H9 (cell line): ENCODE measurements around the gene CHRNA4. TPM values are rescaled to one million over a fixed set of nuclear protein-coding genes. Genes with fewer than 3 reads are reported as not detected.
A peak's percentile ranks its signal among the peaks of the same experiment; 100 is the strongest.

Source experiments
- DNase-seq: peaks from one replicate; pipeline ENCODE4 v3.0.0-alpha.2; 2017
- H2AFZ ChIP-seq: one replicate; pipeline ENCODE4 v1.6.1; 2013; ENCODE audit warnings: mild to moderate bottlenecking, low read length, control low read depth, moderate library complexity
- H2AK5ac ChIP-seq: 2 replicates; pipeline ENCODE4 v1.6.1; 2013; ENCODE audit warnings: low read length, control low read depth, mixed read lengths; ENCODE audit not compliant: insufficient read length
- H2BK120ac ChIP-seq: one replicate; pipeline ENCODE4 v1.6.1; 2013; ENCODE audit warnings: low read depth, mild to moderate bottlenecking, low read length, control low read depth, inconsistent platforms; ENCODE audit not compliant: poor library complexity, severe bottlenecking
- H2BK12ac ChIP-seq: 2 replicates; pipeline ENCODE4 v1.6.1; 2013; ENCODE audit warnings: low read length, control low read depth, mixed read lengths, low read depth; ENCODE audit not compliant: insufficient read length
- H2BK15ac ChIP-seq: 2 replicates; pipeline ENCODE4 v1.6.1; 2013; ENCODE audit warnings: low read depth, low read length, control low read depth
- H2BK20ac ChIP-seq: one replicate; pipeline ENCODE4 v1.6.1; 2013; ENCODE audit warnings: low read depth, mild to moderate bottlenecking, low read length, control low read depth, inconsistent platforms; ENCODE audit not compliant: poor library complexity, severe bottlenecking
- H2BK5ac ChIP-seq: 2 replicates; pipeline ENCODE4 v1.6.1; 2013; ENCODE audit warnings: low read length, control low read depth, mixed read lengths; ENCODE audit not compliant: insufficient read length
- H3K14ac ChIP-seq: 2 replicates; pipeline ENCODE4 v1.6.1; 2013; ENCODE audit warnings: low read length, control low read depth; ENCODE audit not compliant: insufficient read depth
- H3K18ac ChIP-seq: 2 replicates; pipeline ENCODE4 v1.6.1; 2013; ENCODE audit warnings: low read depth, mild to moderate bottlenecking, mixed read lengths, low read length, control low read depth; ENCODE audit not compliant: insufficient read length
- H3K23ac ChIP-seq: 2 replicates; pipeline ENCODE4 v1.6.1; 2013; ENCODE audit warnings: low read length, control low read depth, mixed read lengths, low read depth; ENCODE audit not compliant: insufficient read length
- H3K23me2 ChIP-seq: 2 replicates; pipeline ENCODE4 v1.6.1; 2013; ENCODE audit warnings: low read depth, mild to moderate bottlenecking, mixed read lengths, low read length, control low read depth; ENCODE audit not compliant: insufficient read length, poor library complexity, severe bottlenecking
- H3K27ac ChIP-seq: 2 replicates; pipeline ENCODE4 v1.5.1; 2013; ENCODE audit warnings: low read length, control low read depth, mixed read lengths, low read depth; ENCODE audit not compliant: insufficient read length
- H3K27me3 ChIP-seq: 2 replicates; pipeline ENCODE4 v1.6.1; 2013; ENCODE audit warnings: low read length, control low read depth, inconsistent platforms; ENCODE audit not compliant: insufficient read depth
- H3K4ac ChIP-seq: 2 replicates; pipeline ENCODE4 v1.6.1; 2013; ENCODE audit warnings: low read depth, mild to moderate bottlenecking, control low read depth, inconsistent platforms, low read length, moderate library complexity
- H3K4me1 ChIP-seq: 2 replicates; pipeline ENCODE4 v1.6.1; 2013; ENCODE audit warnings: low read length, control low read depth, inconsistent platforms; ENCODE audit not compliant: insufficient read depth
- H3K4me2 ChIP-seq: 2 replicates; pipeline ENCODE4 v1.6.1; 2013; ENCODE audit warnings: low read length, control low read depth, mixed read lengths; ENCODE audit not compliant: insufficient read length, insufficient read depth
- H3K56ac ChIP-seq: 2 replicates; pipeline ENCODE4 v1.6.1; 2013; ENCODE audit warnings: low read depth, mild to moderate bottlenecking, mixed read lengths, low read length, control low read depth; ENCODE audit not compliant: insufficient read length
- H3K79me1 ChIP-seq: 2 replicates; pipeline ENCODE4 v1.6.1; 2013; ENCODE audit warnings: low read depth, mild to moderate bottlenecking, moderate library complexity, low read length, control low read depth, inconsistent platforms; ENCODE audit not compliant: insufficient read depth, poor library complexity, severe bottlenecking
- H3K79me2 ChIP-seq: 2 replicates; pipeline ENCODE4 v1.6.1; 2013; ENCODE audit warnings: low read length, control low read depth, inconsistent platforms; ENCODE audit not compliant: insufficient read depth
- H3K9ac ChIP-seq: 2 replicates; pipeline ENCODE4 v1.6.1; 2013; ENCODE audit warnings: low read length, control low read depth, mixed read lengths; ENCODE audit not compliant: insufficient read length; ENCODE audit errors: extremely low read depth
- H3K9me3 ChIP-seq: one replicate; pipeline ENCODE4 v1.6.1; 2013; ENCODE audit warnings: low read depth, low read length, inconsistent platforms; ENCODE audit not compliant: control insufficient read depth
- H3T11ph ChIP-seq: one replicate; pipeline ENCODE4 v1.6.1; 2013; ENCODE audit warnings: mild to moderate bottlenecking, low read length, control low read depth, inconsistent platforms
- H4K20me1 ChIP-seq: one replicate; pipeline ENCODE4 v1.6.1; 2013; ENCODE audit not compliant: control insufficient read depth, insufficient read length, insufficient read depth
- H4K5ac ChIP-seq: 2 replicates; pipeline ENCODE4 v1.6.1; 2013; ENCODE audit warnings: low read depth, mild to moderate bottlenecking, mixed read lengths, low read length, control low read depth; ENCODE audit not compliant: insufficient read length
- H4K8ac ChIP-seq: replicated peaks from 2 replicates; pipeline ENCODE4 v1.6.1; 2013; ENCODE audit warnings: low read length, control low read depth, mixed read lengths, low read depth; ENCODE audit not compliant: insufficient read length
- H4K91ac ChIP-seq: 2 replicates; pipeline ENCODE4 v1.6.1; 2013; ENCODE audit warnings: low read depth, mild to moderate bottlenecking, moderate library complexity, mixed read lengths, low read length, control low read depth; ENCODE audit not compliant: insufficient read length
- H3K27ac Mint-ChIP-seq, 3 experiments: 2 replicates in 2 of 3; 3 replicates in 1 of 3; pipeline ENCODE4 v1.8.0; 2020 to 2021; ENCODE audit warnings: mixed read lengths in 3 of 3, mild to moderate bottlenecking in 1 of 3, moderate library complexity in 1 of 3
- H3K27me3 Mint-ChIP-seq: 2 replicates; pipeline ENCODE4 v1.8.0; 2021; ENCODE audit warnings: low read depth, mild to moderate bottlenecking, moderate library complexity, mixed read lengths
- H3K36me3 Mint-ChIP-seq, 3 experiments: 2 replicates in 2 of 3; 3 replicates in 1 of 3; pipeline ENCODE4 v1.8.0; 2020 to 2021; ENCODE audit warnings: low read depth in 3 of 3, mixed read lengths in 3 of 3; ENCODE audit not compliant: insufficient read depth in 1 of 3
- H3K4me1 Mint-ChIP-seq, 2 experiments: 2 replicates each; pipeline ENCODE4 v1.8.0; 2020; ENCODE audit warnings: mixed read lengths in 2 of 2
- H3K4me3 Mint-ChIP-seq, 2 experiments: 2 replicates in 1 of 2; 3 replicates in 1 of 2; pipeline ENCODE4 v1.8.0; 2020 to 2021; ENCODE audit warnings: mild to moderate bottlenecking in 2 of 2, mixed read lengths in 2 of 2, moderate library complexity in 1 of 2
- H3K9me3 Mint-ChIP-seq, 2 experiments: 2 replicates in 1 of 2; 3 replicates in 1 of 2; pipeline ENCODE4 v1.8.0; 2020; ENCODE audit warnings: mild to moderate bottlenecking in 2 of 2, mixed read lengths in 2 of 2, moderate library complexity in 1 of 2
- CTCF ChIP-seq: fragments of 200-600 bp; sonication (generic); conservative IDR thresholded peaks from 3 replicates; pipeline ENCODE4 v1.8.0; 2021; ENCODE audit warnings: antibody characterized with exemption, mild to moderate bottlenecking
- WGBS: extraction: QIAGEN DNeasy Blood & Tissue Kit; methylation state at CpG from one replicate; pipeline ENCODE4 v1.1.7; 2013; ENCODE audit warnings: missing lambda C conversion rate, low lambda C conversion rate, mixed read lengths; ENCODE audit not compliant: insufficient read length; ENCODE audit errors: extremely low coverage; 5-methylcytosine and 5-hydroxymethylcytosine counted together
- long read RNA-seq: library from polyadenylated mRNA; unstranded; transcript quantifications from one replicate; pipeline ENCODE4 v2.0.0, GENCODE V29; 2020
- total RNA-seq: library from RNA; stranded (reverse); gene quantifications from 2 replicates; pipeline ENCODE4 v1.2.1, GENCODE V29; 2021

Gene CHRNA4
- total RNA-seq = 1.1 and 2.5 TPM in 2 replicates
- long read RNA-seq, partial matches to known transcripts = 1 of 1 reads
- long read RNA-seq, other reads (novel, unspliced or antisense) = 0 of 1 reads

DNA sequence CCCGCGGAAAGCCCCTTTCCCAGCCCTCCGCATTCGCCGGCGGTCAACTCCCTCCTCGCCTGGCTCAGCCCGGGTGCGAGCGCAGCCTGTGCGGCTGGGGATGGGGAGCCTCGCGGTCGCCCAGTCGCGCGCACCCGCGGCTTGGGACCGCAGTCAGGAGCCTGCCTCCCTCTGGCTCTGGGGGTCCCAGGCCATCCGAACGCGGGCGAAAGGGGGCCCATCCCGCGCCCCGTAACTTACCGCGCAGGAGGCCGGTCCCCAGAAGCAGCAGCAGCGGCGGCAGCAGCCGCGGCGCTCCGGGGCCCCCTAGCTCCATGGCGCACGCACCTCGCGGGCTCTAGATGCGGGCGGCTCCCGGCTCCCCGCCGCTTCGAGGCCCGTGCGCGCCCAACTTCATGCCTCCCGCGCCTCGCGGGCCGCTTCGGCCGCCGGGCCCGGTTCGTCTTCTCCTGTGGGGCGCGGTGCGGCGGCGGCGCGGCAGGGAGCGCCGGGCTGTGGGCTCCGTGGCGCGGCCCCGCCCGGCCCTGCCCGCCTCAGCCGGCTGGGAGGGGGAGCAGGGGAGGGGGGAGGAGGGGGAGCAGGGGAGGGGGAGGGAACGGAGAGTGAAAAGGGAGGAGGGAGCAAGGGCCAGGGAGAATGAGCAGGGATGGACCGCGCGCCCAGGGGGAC lies at the start of gene CHRNA4:
TSS of gene CHRNA4 (minus strand) at position 500 of the 669 bp plus-strand sequence. CDS start at position 316, 184 bp downstream.
- Histone ChIP-seq H3K79me2 (no peaks in the 10 kb centered on the region), H3K23me2 (peaks cover 6% of the 10 kb centered on the region), H3K4me2 (peak within 1 kb of the TSS; percentile 37), H2BK12ac (no peak within 1 kb of the TSS), H3K9me3 (no peaks in the 10 kb centered on the region), H4K20me1 (no peaks in the 10 kb centered on the region), H3K4ac (no peak within 1 kb of the TSS), H3K56ac (no peak within 1 kb of the TSS), H3K79me1 (no peaks in the 10 kb centered on the region), H3T11ph (no peak within 1 kb of the TSS), H2AK5ac (no peak within 1 kb of the TSS), H3K18ac (no peak within 1 kb of the TSS), H4K91ac (no peak within 1 kb of the TSS), H3K4me1 (no peaks in the 10 kb centered on the region; the same call in 1 of the 2 replicates), H4K5ac (no peak within 1 kb of the TSS), H3K27me3 (no peaks in the 10 kb centered on the region; the same call in 1 of the 2 replicates), H2BK15ac (no peak within 1 kb of the TSS), H2AFZ (no peak within 1 kb of the TSS), H3K27ac (no peak within 1 kb of the TSS), H3K23ac (no peak within 1 kb of the TSS), H2BK120ac (no peak within 1 kb of the TSS), H2BK20ac (no peak within 1 kb of the TSS), H2BK5ac (no peak within 1 kb of the TSS), H4K8ac (no peak within 1 kb of the TSS), H3K14ac (no peak within 1 kb of the TSS; the same call in 1 of the 2 replicates), H3K9ac (no peak within 1 kb of the TSS)
- DNase-seq = no peak
- no peak within 1 kb of the TSS for H3K27ac Mint-ChIP-seq
- peaks cover 39% of the 10 kb centered on the region for H3K27me3 Mint-ChIP-seq
- H3K4me3 Mint-ChIP-seq = peak within 1 kb of the TSS; percentile 30 to 71
- no CpG with 5 or more reads among the region's 79 CpGs for WGBS
- no peak for TF ChIP-seq CTCF
- peaks cover 10 to 26% of the 10 kb centered on the region in 2 experiments for H3K4me1 Mint-ChIP-seq
- H3K9me3 Mint-ChIP-seq = no peaks in the 10 kb centered on the region; a peak in 1 of 5 replicates
- no peaks in the 10 kb centered on the region for H3K36me3 Mint-ChIP-seq
